GM12873 (cell line): Measurements from ENCODE around the gene MPL.

Experiments
- TF ChIP-seq, protein P1 (sequence below): IDR thresholded peaks from 2 replicates; pipeline ENCODE4 v1.5.1; 2012; ENCODE audit warnings: low read depth, mild to moderate bottlenecking, moderate library complexity, low read length, control low read depth; ENCODE audit not compliant: insufficient read depth; ENCODE audit errors: missing control alignments

The MPL gene

DNA sequence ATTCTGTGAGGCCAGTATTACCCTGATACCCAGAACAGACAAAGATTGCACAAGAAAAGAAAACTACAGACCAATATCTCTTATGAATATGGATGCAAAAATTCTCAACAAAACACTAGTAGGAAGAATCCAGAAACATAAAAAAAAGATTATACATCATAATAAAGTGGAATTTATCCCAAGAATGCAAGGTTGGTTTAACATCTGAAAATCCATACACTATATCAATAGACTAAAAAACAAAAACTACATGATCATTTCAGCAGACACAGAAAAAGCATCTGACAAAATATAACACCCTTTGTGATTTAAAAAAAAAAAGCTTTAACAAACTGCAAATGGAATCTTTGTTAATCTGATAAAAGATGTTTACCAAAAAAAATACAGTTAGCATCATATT lies 12.2 kb upstream of the MPL start:
- TF ChIP-seq, protein P1, sequence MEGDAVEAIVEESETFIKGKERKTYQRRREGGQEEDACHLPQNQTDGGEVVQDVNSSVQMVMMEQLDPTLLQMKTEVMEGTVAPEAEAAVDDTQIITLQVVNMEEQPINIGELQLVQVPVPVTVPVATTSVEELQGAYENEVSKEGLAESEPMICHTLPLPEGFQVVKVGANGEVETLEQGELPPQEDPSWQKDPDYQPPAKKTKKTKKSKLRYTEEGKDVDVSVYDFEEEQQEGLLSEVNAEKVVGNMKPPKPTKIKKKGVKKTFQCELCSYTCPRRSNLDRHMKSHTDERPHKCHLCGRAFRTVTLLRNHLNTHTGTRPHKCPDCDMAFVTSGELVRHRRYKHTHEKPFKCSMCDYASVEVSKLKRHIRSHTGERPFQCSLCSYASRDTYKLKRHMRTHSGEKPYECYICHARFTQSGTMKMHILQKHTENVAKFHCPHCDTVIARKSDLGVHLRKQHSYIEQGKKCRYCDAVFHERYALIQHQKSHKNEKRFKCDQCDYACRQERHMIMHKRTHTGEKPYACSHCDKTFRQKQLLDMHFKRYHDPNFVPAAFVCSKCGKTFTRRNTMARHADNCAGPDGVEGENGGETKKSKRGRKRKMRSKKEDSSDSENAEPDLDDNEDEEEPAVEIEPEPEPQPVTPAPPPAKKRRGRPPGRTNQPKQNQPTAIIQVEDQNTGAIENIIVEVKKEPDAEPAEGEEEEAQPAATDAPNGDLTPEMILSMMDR, result no peak

DNA sequence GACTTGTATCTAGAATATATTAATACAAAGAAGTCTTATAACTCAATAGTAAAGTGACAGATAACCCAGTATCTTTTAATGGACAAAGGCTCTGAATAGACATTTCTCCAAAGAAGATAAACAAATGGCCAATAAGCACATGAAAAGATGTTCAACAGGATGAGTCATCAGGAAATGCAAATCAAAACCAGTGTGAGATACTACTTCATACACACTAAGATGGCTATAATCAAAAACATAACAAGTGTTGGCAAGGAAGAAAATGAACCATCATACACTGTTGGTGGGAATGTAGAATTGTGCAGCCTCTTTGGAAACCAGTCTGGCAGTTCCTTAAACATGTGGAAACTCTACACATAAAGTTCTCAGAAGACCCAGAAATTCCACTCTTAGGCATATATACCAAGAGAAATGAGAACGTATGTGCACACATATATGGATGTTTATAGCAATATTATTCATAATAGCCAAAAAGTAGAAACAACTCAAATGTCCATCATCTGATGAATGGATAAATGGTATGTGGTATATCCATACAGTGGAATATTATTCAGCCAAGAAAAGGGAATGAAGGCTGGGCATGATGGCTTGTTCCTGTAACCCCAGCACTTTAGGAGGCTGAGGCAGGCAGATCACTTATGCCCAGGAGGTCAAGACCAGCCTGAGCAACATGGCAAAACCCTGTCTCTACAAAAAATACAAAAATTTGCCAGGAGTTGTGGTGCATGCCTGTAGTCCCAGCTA lies 9.9 kb upstream of the MPL start:
- TF ChIP-seq, protein P1, result no peak

DNA sequence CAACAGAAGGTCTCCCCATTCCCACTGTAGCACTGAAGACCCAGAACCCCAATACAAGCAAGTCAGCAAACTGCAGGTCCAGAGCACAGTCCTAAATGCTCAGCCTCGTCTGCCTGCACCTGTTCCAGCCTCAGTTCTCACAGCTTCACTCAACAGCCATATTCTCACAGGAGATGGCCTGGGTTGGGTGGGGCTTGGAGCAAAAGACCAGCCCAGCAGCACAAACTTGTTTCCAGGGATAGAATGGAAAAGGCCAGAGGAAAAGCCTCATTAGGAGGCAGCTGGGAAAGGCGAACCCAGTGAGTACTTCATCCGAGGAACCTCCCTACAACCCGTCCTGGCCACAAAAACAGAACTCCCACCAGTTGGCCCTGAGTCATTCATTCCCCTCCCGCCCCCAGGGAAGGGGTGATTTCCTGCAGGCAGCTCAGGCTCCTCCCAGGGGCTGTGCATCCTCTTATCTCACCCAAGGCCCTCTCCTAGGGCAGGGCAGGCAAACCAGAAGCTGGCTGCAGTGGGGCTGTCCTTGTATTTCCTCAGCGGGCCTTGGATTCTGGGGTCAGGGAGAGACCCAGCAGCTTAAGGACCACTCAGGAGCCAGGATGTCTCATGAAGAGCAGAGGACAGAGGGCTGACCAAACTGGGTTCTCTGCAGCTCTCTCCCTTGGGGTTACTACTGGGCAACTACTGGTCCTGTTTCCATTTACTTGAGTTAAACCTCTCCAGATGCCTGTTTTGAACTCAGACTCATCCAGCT lies 7.4 kb upstream of the MPL start:
- TF ChIP-seq, protein P1, result no peak

DNA sequence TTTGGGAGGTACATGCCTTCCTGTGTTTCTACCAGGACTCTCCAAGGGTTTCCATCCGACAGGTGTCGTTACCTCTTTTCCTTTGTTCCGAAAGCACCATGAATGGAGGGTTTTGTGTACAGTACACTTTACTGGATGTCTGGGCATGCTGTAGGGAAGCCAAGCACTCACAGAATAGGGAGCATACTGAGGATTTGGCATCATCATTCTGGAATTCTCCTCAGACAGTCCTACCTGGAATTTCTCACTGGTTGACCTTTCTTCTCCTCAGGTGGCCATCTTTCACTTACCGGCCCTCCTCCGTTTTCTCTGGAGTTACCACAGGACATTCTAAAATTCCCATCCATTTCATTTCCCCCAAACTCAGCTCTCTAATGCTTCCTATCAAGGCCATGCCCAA lies 5.9 kb upstream of the MPL start:
- TF ChIP-seq, protein P1, result no peak

DNA sequence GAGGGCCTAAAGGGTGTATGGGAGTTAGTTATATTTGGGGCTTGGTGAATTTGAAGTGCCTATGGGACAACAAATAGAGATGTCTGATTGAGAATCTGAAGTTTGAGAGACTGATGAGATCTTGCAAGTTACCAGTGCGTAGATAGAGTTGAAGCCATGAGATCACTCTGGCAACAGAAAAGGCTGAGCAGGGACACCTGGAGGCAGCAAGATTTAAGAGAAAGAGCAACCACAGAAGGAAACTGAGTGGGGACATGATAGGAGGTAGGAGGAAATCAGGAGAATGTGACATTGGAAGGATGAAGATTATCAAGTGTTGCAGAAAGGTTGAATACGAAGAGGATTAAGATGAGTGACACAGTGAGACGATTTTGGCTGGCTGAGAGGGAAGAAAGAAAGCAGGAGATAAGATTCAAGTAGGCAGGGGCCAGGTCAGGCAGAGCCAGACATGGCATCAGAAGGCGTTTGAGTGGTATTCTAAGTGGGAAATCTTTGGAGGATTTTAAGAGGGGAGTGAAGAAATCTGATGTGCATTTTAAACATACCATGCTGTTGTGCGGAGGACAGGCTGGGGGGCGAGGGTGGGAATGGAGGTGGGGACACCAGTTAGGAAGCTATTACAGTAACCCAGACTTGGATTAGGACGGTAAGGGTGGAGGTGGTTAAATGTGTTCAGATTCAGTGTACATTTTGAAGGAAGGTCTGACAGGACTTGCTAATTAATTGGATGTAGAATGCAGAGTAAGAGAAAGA lies 3.0 kb upstream of the MPL start:
- TF ChIP-seq, protein P1, result no peak

DNA sequence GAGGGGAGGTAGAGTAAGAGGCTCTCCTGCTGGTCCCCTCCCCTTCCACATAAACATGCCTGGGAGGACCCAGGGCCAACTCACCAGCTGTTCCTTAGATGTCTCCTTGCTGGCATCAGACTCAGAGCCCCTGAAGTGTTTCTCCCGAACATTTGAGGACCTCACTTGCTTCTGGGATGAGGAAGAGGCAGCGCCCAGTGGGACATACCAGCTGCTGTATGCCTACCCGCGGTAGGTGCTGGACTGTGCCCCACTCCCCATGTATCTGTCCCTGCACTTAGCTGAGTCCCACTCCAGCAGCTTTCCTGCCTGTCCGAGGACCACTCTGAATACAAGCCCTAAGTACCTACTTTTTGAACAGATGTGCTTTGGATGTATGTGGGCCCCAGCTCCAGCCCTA lies 383 bp downstream of the MPL start:
- TF ChIP-seq, protein P1, result no peak
